ENCODE results near the gene PRKG1. TPM values are rescaled to one million over a fixed set of nuclear protein-coding genes. Genes with fewer than 3 reads are reported as not detected.

PRKG1 gene
- total and polyA plus RNA-seq, 2 of the 4 experiments (the other 2 are of a cell fraction) = 3.5 to 18.3 TPM

DNA sequence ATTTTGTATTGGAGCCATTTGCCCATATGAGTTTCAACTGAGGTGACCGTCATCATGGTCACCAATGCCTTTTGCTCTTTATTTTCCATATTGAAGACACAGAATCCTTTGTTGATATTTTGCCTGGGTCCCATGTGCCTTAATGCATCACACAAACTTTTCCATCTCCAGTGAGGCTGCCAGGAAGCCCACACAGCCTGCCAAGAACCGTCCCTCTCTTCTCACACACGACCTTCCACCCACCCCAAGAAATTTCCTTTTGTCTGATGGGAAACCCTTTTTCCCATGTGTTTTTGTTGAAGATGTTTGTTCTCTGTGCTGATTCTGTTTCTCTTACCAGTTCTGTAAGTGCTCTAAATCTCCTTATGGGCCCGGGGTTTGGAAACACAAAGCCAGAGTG, 456.3 kb downstream of the PRKG1 start:
- no peak overlapping the region for H3K9ac ChIP-seq (ENCODE audit: low read depth, low read length)
- ATAC-seq (ENCODE audit: low read depth) (no peak), DNase-seq (no peak)
- no peak overlapping the region for H3K27ac ChIP-seq (ENCODE audit: insufficient read depth, low read length)
- in situ Hi-C loops (cut with MboI; ENCODE audit: low sequenced_read_pairs) (no loop called here), dilution Hi-C loops (cut with HindIII; ENCODE audit: low sequenced_read_pairs, unreplicated experiment) (no loop called here), intact Hi-C loops (cut with micrococcal nuclease) (no loop called here)
- no peak overlapping the region for H3K18ac ChIP-seq (ENCODE audit: low read depth, low read length)
- no peak overlapping the region for H3K23ac ChIP-seq (ENCODE audit: low read depth, low read length)
- no peak overlapping the region for H2BK15ac ChIP-seq (ENCODE audit: low read depth, low read length)
- TF ChIP-seq MAFK (IDR thresholded peaks at IDR 0.05; ENCODE audit: low read depth, low read length) = no peak
- no peak for TF ChIP-seq POLR2A (IDR thresholded peaks at IDR 0.05; ENCODE audit: low read depth, low read length)
- TF ChIP-seq FOS (IDR thresholded peaks at IDR 0.05; ENCODE audit: low read depth, low read length) = no peak
- TF ChIP-seq, protein P1, sequence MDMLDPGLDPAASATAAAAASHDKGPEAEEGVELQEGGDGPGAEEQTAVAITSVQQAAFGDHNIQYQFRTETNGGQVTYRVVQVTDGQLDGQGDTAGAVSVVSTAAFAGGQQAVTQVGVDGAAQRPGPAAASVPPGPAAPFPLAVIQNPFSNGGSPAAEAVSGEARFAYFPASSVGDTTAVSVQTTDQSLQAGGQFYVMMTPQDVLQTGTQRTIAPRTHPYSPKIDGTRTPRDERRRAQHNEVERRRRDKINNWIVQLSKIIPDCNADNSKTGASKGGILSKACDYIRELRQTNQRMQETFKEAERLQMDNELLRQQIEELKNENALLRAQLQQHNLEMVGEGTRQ (IDR thresholded peaks at IDR 0.05; ENCODE audit: low read depth, low read length) = no peak
- TF ChIP-seq, protein P2, sequence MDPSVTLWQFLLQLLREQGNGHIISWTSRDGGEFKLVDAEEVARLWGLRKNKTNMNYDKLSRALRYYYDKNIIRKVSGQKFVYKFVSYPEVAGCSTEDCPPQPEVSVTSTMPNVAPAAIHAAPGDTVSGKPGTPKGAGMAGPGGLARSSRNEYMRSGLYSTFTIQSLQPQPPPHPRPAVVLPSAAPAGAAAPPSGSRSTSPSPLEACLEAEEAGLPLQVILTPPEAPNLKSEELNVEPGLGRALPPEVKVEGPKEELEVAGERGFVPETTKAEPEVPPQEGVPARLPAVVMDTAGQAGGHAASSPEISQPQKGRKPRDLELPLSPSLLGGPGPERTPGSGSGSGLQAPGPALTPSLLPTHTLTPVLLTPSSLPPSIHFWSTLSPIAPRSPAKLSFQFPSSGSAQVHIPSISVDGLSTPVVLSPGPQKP (IDR thresholded peaks at IDR 0.05; ENCODE audit: borderline replicate concordance, low read depth, low read length) = no peak
- no peak for TF ChIP-seq SMC3 (IDR thresholded peaks at IDR 0.05; ENCODE audit: low read depth, low read length)
- TF ChIP-seq NFE2L2 (IDR thresholded peaks at IDR 0.05; ENCODE audit: low read depth, low read length) = no peak
- no peak for TF ChIP-seq RAD21 (IDR thresholded peaks at IDR 0.05; ENCODE audit: low read length)
- no peak for TF ChIP-seq RCOR1 (IDR thresholded peaks at IDR 0.05; ENCODE audit: insufficient replicate concordance, low read length)
- H2AFZ ChIP-seq (replicated peaks; ENCODE audit: low read length, poor library complexity) = no peak overlapping the region
- no peak overlapping the region for H2BK5ac ChIP-seq (ENCODE audit: low read depth, low read length, poor library complexity, severe bottlenecking)
- no peaks in the 10 kb centered on the region for H3K4me1 ChIP-seq (ENCODE audit: control insufficient read depth, insufficient read depth, low read length)
- no peak overlapping the region for H3K4me3 ChIP-seq (ENCODE audit: insufficient read depth, low read depth, low read length)
- H4K5ac ChIP-seq (ENCODE audit: low read depth, low read length) = no peak overlapping the region
- H2BK120ac ChIP-seq (ENCODE audit: low read depth, low read length) = no peak overlapping the region
- ChIA-PET CTCF (interaction anchor here (0.6 kb wide), 1 partner anchor 20 kb away, joined by 3 read pairs; no protein-coding TSS in a partner anchor), POLR2A (ENCODE audit: unreplicated experiment) (no interaction called here)
- H3K14ac ChIP-seq (replicated peaks; ENCODE audit: low read depth, low read length) = no peak overlapping the region
- H4K8ac ChIP-seq (ENCODE audit: low read depth in 2 of 2, low read length in 2 of 2) = no peak overlapping the region
- no peak overlapping the region for H2BK20ac ChIP-seq (ENCODE audit: low read depth, low read length)
- no peak overlapping the region for H3K4me2 ChIP-seq (ENCODE audit: low read depth, low read length)
- BruUV-seq (replicated peaks) = no TSS peak
- H2AK9ac ChIP-seq (replicated peaks; ENCODE audit: low read depth, low read length, poor library complexity) = no peak overlapping the region
- WGBS, 2 experiments (ENCODE audit: extremely low coverage in 2 of 2, insufficient read length in 1 of 2) = 80% methylated on average over 1 of the region's 4 CpGs; no CpG with 5 or more reads in 1 of the 2 experiments
- H3K36me3 ChIP-seq (ENCODE audit: control insufficient read depth, insufficient read depth, low read length) = no peaks in the 10 kb centered on the region
- no peak overlapping the region for H4K91ac ChIP-seq (ENCODE audit: insufficient read depth, low read depth, low read length)
- no peaks in the 10 kb centered on the region; the same call in 1 of the 2 replicates for H4K20me1 ChIP-seq (ENCODE audit: insufficient read depth, low read length)
- no peaks in the 10 kb centered on the region for H3K9me1 ChIP-seq (ENCODE audit: insufficient read depth, low read length)
- H3K56ac ChIP-seq (ENCODE audit: extremely low read depth, insufficient read depth, low read length) = no peak overlapping the region
- no peaks in the 10 kb centered on the region for H3K9me3 ChIP-seq (ENCODE audit: control insufficient read depth, insufficient read depth, low read length)
- H3K79me1 ChIP-seq (ENCODE audit: low read depth in 1 of 2, low read length in 2 of 2) = peaks cover 0 to 3% of the 10 kb centered on the region in 2 experiments; a peak in 1 of 4 replicates
- no peak overlapping the region for H2AK5ac ChIP-seq (ENCODE audit: low read depth, low read length)
- no peaks in the 10 kb centered on the region for H3K27me3 ChIP-seq (ENCODE audit: control insufficient read depth, insufficient read depth, low read length)
- H3K4ac ChIP-seq (ENCODE audit: low read depth, low read length) = no peak overlapping the region
